T-helper 1 cell treated with Interleukin-12 subunit alpha and Interleukin-12 subunit beta and Interleukin-4 antibody, amounts not matched to agents 30 μg/mL and 1 μg/mL, for 36 hours (primary cell): ENCODE measurements around the gene KLHL10.
A peak's percentile ranks its signal among the peaks of the same experiment; 100 is the strongest.

Experiments
- H3K27ac Mint-ChIP-seq: one replicate; pipeline ENCODE4 v1.8.0; 2021; ENCODE audit warnings: mild to moderate bottlenecking, mixed read lengths
- H3K27me3 Mint-ChIP-seq: one replicate; pipeline ENCODE4 v1.8.0; 2021; ENCODE audit warnings: low read depth, mixed read lengths
- H3K36me3 Mint-ChIP-seq: one replicate; pipeline ENCODE4 v1.8.0; 2021; ENCODE audit warnings: low read depth, mixed read lengths
- H3K4me1 Mint-ChIP-seq: one replicate; pipeline ENCODE4 v1.8.0; 2021; ENCODE audit warnings: low read depth, mixed read lengths
- H3K4me3 Mint-ChIP-seq: one replicate; pipeline ENCODE4 v1.8.0; 2021; ENCODE audit warnings: mild to moderate bottlenecking, moderate library complexity, mixed read lengths
- H3K9me3 Mint-ChIP-seq: one replicate; pipeline ENCODE4 v1.8.0; 2021; ENCODE audit warnings: mixed read lengths

KLHL10 gene

GRCh38 chr17:41891135-41892020 lies 53.8 kb downstream of the KLHL10 start:
- no peak overlapping the region for H3K4me3 Mint-ChIP-seq
- H3K4me1 Mint-ChIP-seq, result peaks cover 4% of the 10 kb centered on the region
- H3K27me3 Mint-ChIP-seq, result no peaks in the 10 kb centered on the region
- H3K9me3 Mint-ChIP-seq, result no peaks in the 10 kb centered on the region
- H3K27ac Mint-ChIP-seq, result no peak overlapping the region
- H3K36me3 Mint-ChIP-seq, result peaks cover 31% of the 10 kb centered on the region

- Mint-ChIP-seq H3K27me3 (no peaks in the 10 kb centered on the region), H3K4me1 (peaks cover 4% of the 10 kb centered on the region), H3K9me3 (no peaks in the 10 kb centered on the region), H3K4me3 (no peak overlapping the region), H3K27ac (no peak overlapping the region), H3K36me3 (peaks cover 32% of the 10 kb centered on the region)
These were observed 54.4 kb downstream of the KLHL10 start for GRCh38 chr17:41892021-41892376.

- Mint-ChIP-seq H3K27ac (no peak overlapping the region), H3K4me1 (peaks cover 2% of the 10 kb centered on the region), H3K9me3 (no peaks in the 10 kb centered on the region), H3K36me3 (peaks cover 33% of the 10 kb centered on the region), H3K4me3 (no peak overlapping the region), H3K27me3 (no peaks in the 10 kb centered on the region)
These were observed 55.8 kb downstream of the KLHL10 start for GRCh38 chr17:41893384-41893783.

- Mint-ChIP-seq H3K27me3 (no peaks in the 10 kb centered on the region), H3K27ac (peak overlapping the region; percentile 36), H3K36me3 (peaks cover 42% of the 10 kb centered on the region), H3K4me3 (no peak overlapping the region), H3K4me1 (peaks cover 2% of the 10 kb centered on the region), H3K9me3 (no peaks in the 10 kb centered on the region)
These were observed 57.2 kb downstream of the KLHL10 start for GRCh38 chr17:41894791-41895331.

GRCh38 chr17:41895617-41896016 lies 58.0 kb downstream of the KLHL10 start:
- peaks cover 41% of the 10 kb centered on the region for H3K36me3 Mint-ChIP-seq
- H3K27me3 Mint-ChIP-seq, result no peaks in the 10 kb centered on the region
- H3K4me1 Mint-ChIP-seq, result peaks cover 2% of the 10 kb centered on the region
- no peaks in the 10 kb centered on the region for H3K9me3 Mint-ChIP-seq
- no peak overlapping the region for H3K4me3 Mint-ChIP-seq
- no peak overlapping the region for H3K27ac Mint-ChIP-seq

- Mint-ChIP-seq H3K9me3 (no peaks in the 10 kb centered on the region), H3K36me3 (peaks cover 48% of the 10 kb centered on the region), H3K4me1 (peaks cover 3% of the 10 kb centered on the region), H3K27ac (no peak overlapping the region), H3K27me3 (no peaks in the 10 kb centered on the region), H3K4me3 (no peak overlapping the region)
These were observed 59.1 kb downstream of the KLHL10 start for GRCh38 chr17:41896726-41897125.
